IMR-90 (cell line): ENCODE data around the gene ATXN1. TPM values are rescaled to one million over a fixed set of nuclear protein-coding genes. Genes with fewer than 3 reads are reported as not detected.

Experiments
- ATAC-seq: fragments of 200-7000 bp; cut with Tn5 transposase; 2 replicates; pipeline ENCODE4 v1.9.1; 2020; ENCODE audit warnings: low read depth, mild to moderate bottlenecking, moderate library complexity
- BruUV-seq: library from RNA; stranded (reverse); fragments of 400-500 nt; replicated peaks from 2 replicates; lab custom pipeline; 2021; lab: Mats Ljungman, UMichigan
- CTCF ChIA-PET: fragments of 300-600 bp; formaldehyde crosslinking; extraction: SDS; loops from one replicate; lab custom pipeline; 2021; ENCODE audit warnings: antibody characterized with exemption; lab: Yijun Ruan, JAX
- POLR2A ChIA-PET: fragments of 300-600 bp; sonication (Branson Sonifier 250); formaldehyde crosslinking; loops from one replicate; lab custom pipeline; 2022; ENCODE audit warnings: antibody characterized with exemption; ENCODE audit not compliant: unreplicated experiment; lab: Charles Lee
- DNase-seq: peaks from one replicate; pipeline ENCODE4 v3.0.0; 2013
- H2AFZ ChIP-seq: replicated peaks from 2 replicates; pipeline ENCODE3; 2013; ENCODE audit warnings: low read length, mild to moderate bottlenecking; ENCODE audit not compliant: poor library complexity
- H2AK5ac ChIP-seq: 2 replicates; pipeline ENCODE4 v1.6.1; 2013; ENCODE audit warnings: low read depth, low read length, inconsistent platforms
- H2AK9ac ChIP-seq: replicated peaks from 2 replicates; pipeline ENCODE3; 2013; ENCODE audit warnings: mild to moderate bottlenecking, low read depth, low read length, moderate library complexity; ENCODE audit not compliant: poor library complexity
- H2BK120ac ChIP-seq: 2 replicates; pipeline ENCODE4 v1.6.1; 2013; ENCODE audit warnings: low read depth, low read length, inconsistent platforms
- H2BK15ac ChIP-seq: 3 replicates; pipeline ENCODE4 v1.6.1; 2013; ENCODE audit warnings: low read depth, low read length, inconsistent platforms
- H2BK20ac ChIP-seq: 2 replicates; pipeline ENCODE4 v1.6.1; 2013; ENCODE audit warnings: low read depth, mild to moderate bottlenecking, inconsistent platforms, low read length, moderate library complexity
- H2BK5ac ChIP-seq: 2 replicates; pipeline ENCODE4 v1.6.1; 2013; ENCODE audit warnings: mild to moderate bottlenecking, low read depth, low read length, inconsistent platforms; ENCODE audit not compliant: poor library complexity, severe bottlenecking
- H3K14ac ChIP-seq: replicated peaks from 2 replicates; pipeline ENCODE4 v1.6.1; 2013; ENCODE audit warnings: low read depth, low read length, inconsistent platforms
- H3K18ac ChIP-seq: 2 replicates; pipeline ENCODE4 v1.6.1; 2013; ENCODE audit warnings: low read depth, low read length, control low read depth
- H3K23ac ChIP-seq: 2 replicates; pipeline ENCODE4 v1.6.1; 2013; ENCODE audit warnings: low read depth, low read length, inconsistent platforms
- H3K27ac ChIP-seq: 2 replicates; pipeline ENCODE4 v1.5.1; 2013; ENCODE audit warnings: mild to moderate bottlenecking, control low read depth, low read length; ENCODE audit not compliant: insufficient read depth
- H3K27me3 ChIP-seq: 2 replicates; pipeline ENCODE4 v1.6.1; 2013; ENCODE audit warnings: low read length; ENCODE audit not compliant: control insufficient read depth, insufficient read depth
- H3K36me3 ChIP-seq: 2 replicates; pipeline ENCODE4 v1.6.1; 2013; ENCODE audit warnings: low read length, mixed read lengths; ENCODE audit not compliant: control insufficient read depth, insufficient read depth
- H3K4ac ChIP-seq: 2 replicates; pipeline ENCODE4 v1.6.1; 2013; ENCODE audit warnings: low read depth, low read length, inconsistent platforms
- H3K4me1 ChIP-seq: 2 replicates; pipeline ENCODE4 v1.6.1; 2013; ENCODE audit warnings: low read length, mixed read lengths; ENCODE audit not compliant: control insufficient read depth, insufficient read depth
- H3K4me2 ChIP-seq: 2 replicates; pipeline ENCODE4 v1.6.1; 2013; ENCODE audit warnings: low read depth, mild to moderate bottlenecking, control low read depth, low read length, moderate library complexity
- H3K4me3 ChIP-seq: 2 replicates; pipeline ENCODE4 v1.5.1; 2013; ENCODE audit warnings: low read depth, mild to moderate bottlenecking, control low read depth, low read length, moderate library complexity; ENCODE audit not compliant: insufficient read depth
- H3K56ac ChIP-seq: 2 replicates; pipeline ENCODE4 v1.6.1; 2013; ENCODE audit warnings: low read length, inconsistent platforms; ENCODE audit not compliant: insufficient read depth; ENCODE audit errors: extremely low read depth
- H3K79me1 ChIP-seq, 2 experiments: 2 replicates each; pipeline ENCODE4 v1.6.1; 2013; ENCODE audit warnings: low read length in 2 of 2, inconsistent platforms in 1 of 2, low read depth in 1 of 2
- H3K9ac ChIP-seq: 2 replicates; pipeline ENCODE4 v1.6.1; 2013; ENCODE audit warnings: low read depth, low read length, control low read depth
- H3K9me1 ChIP-seq: 2 replicates; pipeline ENCODE4 v1.6.1; 2013; ENCODE audit warnings: low read length, inconsistent platforms; ENCODE audit not compliant: insufficient read depth
- H3K9me3 ChIP-seq: 2 replicates; pipeline ENCODE4 v1.6.1; 2013; ENCODE audit warnings: low read length; ENCODE audit not compliant: control insufficient read depth, insufficient read depth
- H4K20me1 ChIP-seq: 2 replicates; pipeline ENCODE4 v1.6.1; 2013; ENCODE audit warnings: low read length, inconsistent platforms; ENCODE audit not compliant: insufficient read depth
- H4K5ac ChIP-seq: 2 replicates; pipeline ENCODE4 v1.6.1; 2013; ENCODE audit warnings: mild to moderate bottlenecking, low read depth, low read length, control low read depth
- H4K8ac ChIP-seq, 2 experiments: 2 replicates each; pipeline ENCODE4 v1.6.1; 2013; ENCODE audit warnings: low read depth in 2 of 2, low read length in 2 of 2, control low read depth in 1 of 2, inconsistent platforms in 1 of 2
- H4K91ac ChIP-seq: 2 replicates; pipeline ENCODE4 v1.6.1; 2013; ENCODE audit warnings: low read depth, low read length, inconsistent platforms; ENCODE audit not compliant: insufficient read depth
- RFX5 ChIP-seq: IDR thresholded peaks from 2 replicates; pipeline ENCODE4 v1.8.0; 2012; ENCODE audit warnings: low read depth, mild to moderate bottlenecking, low read length, moderate library complexity
- WGBS, 2 experiments: methylation state at CpG; one replicate each; pipeline versions ENCODE4 v1.1.5 to v1.1.7; 2013; ENCODE audit warnings: missing lambda C conversion rate in 2 of 2; ENCODE audit not compliant: insufficient read length in 1 of 2; ENCODE audit errors: extremely low coverage in 2 of 2; 5-methylcytosine and 5-hydroxymethylcytosine counted together
- dilution Hi-C: fragments of 300-500 bp; cut with HindIII; formaldehyde crosslinking; loops from one replicate; pipeline ENCODE4 v1.14.3; 2018; ENCODE audit warnings: low sequenced_read_pairs; ENCODE audit not compliant: unreplicated experiment
- in situ Hi-C: fragments of 300-500 bp; cut with MboI; formaldehyde crosslinking; loops from 3 replicates; pipeline ENCODE4 v1.14.3; 2019; ENCODE audit warnings: low sequenced_read_pairs, inconsistent platforms, mixed read lengths
- intact Hi-C: fragments of 100-400 bp; cut with micrococcal nuclease; formaldehyde crosslinking; loops from 2 replicates; pipeline ENCODE4 v1.10.0; 2022
- polyA plus RNA-seq, 3 experiments: library from polyadenylated mRNA; depleted of rRNA; stranded (reverse); fragments of >200 nt; gene quantifications; 2 replicates each; pipeline ENCODE4 v1.2.3, GENCODE V29; 2012; ENCODE audit warnings: low replicate concordance in 1 of 3
- total RNA-seq: library from RNA; depleted of rRNA; stranded (reverse); fragments of >200 nt; gene quantifications from 2 replicates; pipeline ENCODE4 v1.2.3, GENCODE V29; 2012

The ATXN1 gene
- total and polyA plus RNA-seq, 2 of the 4 experiments (the other 2 are of a cell fraction) = 7.3 to 11.1 TPM

DNA sequence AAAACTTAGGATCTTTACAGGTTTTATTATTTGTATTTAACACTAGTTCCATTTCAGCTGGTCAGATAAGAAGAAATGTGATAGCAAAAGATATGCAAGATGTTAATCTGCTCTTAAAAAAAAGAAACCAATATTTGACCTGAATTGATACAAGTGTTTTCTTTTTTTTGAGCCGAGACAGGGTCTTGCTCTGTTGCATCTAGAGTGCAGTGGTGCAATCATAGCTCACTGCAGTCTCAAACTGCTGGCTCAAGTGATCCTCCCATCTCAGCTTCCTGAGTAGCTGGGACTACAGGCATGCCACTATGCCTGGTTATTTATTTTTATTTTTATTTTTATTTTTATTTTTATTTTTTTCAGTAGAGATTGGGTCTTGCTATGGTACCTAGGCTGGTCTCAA lies 389.9 kb downstream of the ATXN1 start:
- H3K4me2 ChIP-seq = no peak overlapping the region
- H4K5ac ChIP-seq = no peak overlapping the region
- no peak overlapping the region for H4K91ac ChIP-seq
- H4K8ac ChIP-seq = no peak overlapping the region
- no peaks in the 10 kb centered on the region for H3K4me1 ChIP-seq
- H2AFZ ChIP-seq = no peak overlapping the region
- H3K14ac ChIP-seq = no peak overlapping the region
- H3K4ac ChIP-seq = no peak overlapping the region
- no peak overlapping the region for H3K27ac ChIP-seq
- intact Hi-C loops (no loop called here), dilution Hi-C loops (no loop called here), in situ Hi-C loops (no loop called here)
- peaks cover 6% of the 10 kb centered on the region; the same call in 1 of the 2 replicates for H3K9me1 ChIP-seq
- ChIA-PET POLR2A (no interaction called here), CTCF (interaction anchor here (0.7 kb wide), 1 partner anchor 1185 kb away, joined by 3 read pairs; no protein-coding TSS in a partner anchor)
- ATAC-seq = no peak
- no peak overlapping the region for H2BK120ac ChIP-seq
- TF ChIP-seq RFX5 = no peak
- H2AK5ac ChIP-seq = no peak overlapping the region
- H3K9ac ChIP-seq = no peak overlapping the region
- BruUV-seq = no TSS peak
- H2AK9ac ChIP-seq = no peak overlapping the region
- H2BK15ac ChIP-seq = no peak overlapping the region
- no peaks in the 10 kb centered on the region for H3K27me3 ChIP-seq
- no peak overlapping the region for H3K4me3 ChIP-seq
- WGBS, 2 experiments = no CpG with 5 or more reads among the region's 1 CpG
- peaks cover 4 to 5% of the 10 kb centered on the region in 2 experiments; a peak in 1 of 4 replicates for H3K79me1 ChIP-seq
- H2BK5ac ChIP-seq = no peak overlapping the region
- H3K36me3 ChIP-seq = peaks cover 5% of the 10 kb centered on the region; the same call in 1 of the 2 replicates
- H2BK20ac ChIP-seq = no peak overlapping the region
- DNase-seq = no peak
- H3K23ac ChIP-seq = no peak overlapping the region
- no peaks in the 10 kb centered on the region for H4K20me1 ChIP-seq
- H3K18ac ChIP-seq = no peak overlapping the region
- H3K9me3 ChIP-seq = no peaks in the 10 kb centered on the region
- no peak overlapping the region for H3K56ac ChIP-seq
